ENCODE results near the gene HPS1. TPM values are rescaled to one million over a fixed set of nuclear protein-coding genes. Genes with fewer than 3 reads are reported as not detected.

Gene HPS1
- total RNA-seq, 1 donor from 2014 or later, result 64.0 TPM

GRCh38 chr10:98456686-98457482 is 10.1 kb upstream of the HPS1 start:
- Histone ChIP-seq H3K27me3 (ENCODE audit: control insufficient read depth, insufficient read depth, low read length) (no peaks in the 10 kb centered on the region), H3K4me3 (ENCODE audit: low read depth, low read length) (no peak overlapping the region), H3K36me3 (ENCODE audit: control insufficient read depth, insufficient read depth, low read length) (no peaks in the 10 kb centered on the region)
- DNase-seq (ENCODE audit: low read depth), result no peak
- TF ChIP-seq CTCF (IDR thresholded peaks at IDR 0.05; ENCODE audit: insufficient read depth, low read length, poor library complexity, severe bottlenecking), result no peak

GRCh38 chr10:98456043-98456570 is 9.4 kb upstream of the HPS1 start:
- TF ChIP-seq CTCF (IDR thresholded peaks at IDR 0.05; ENCODE audit: insufficient read depth, low read length, poor library complexity, severe bottlenecking), result no peak
- Histone ChIP-seq H3K4me3 (ENCODE audit: low read depth, low read length) (no peak overlapping the region), H3K27me3 (ENCODE audit: control insufficient read depth, insufficient read depth, low read length) (no peaks in the 10 kb centered on the region), H3K36me3 (ENCODE audit: control insufficient read depth, insufficient read depth, low read length) (no peaks in the 10 kb centered on the region)
- DNase-seq (ENCODE audit: low read depth), result no peak

- H3K4me3 ChIP-seq (ENCODE audit: low read depth, low read length), result no peak overlapping the region
- no peaks in the 10 kb centered on the region for H3K27me3 ChIP-seq (ENCODE audit: control insufficient read depth, insufficient read depth, low read length)
- no peak for DNase-seq (ENCODE audit: low read depth)
- H3K36me3 ChIP-seq (ENCODE audit: control insufficient read depth, insufficient read depth, low read length), result no peaks in the 10 kb centered on the region
- no peak for TF ChIP-seq CTCF (IDR thresholded peaks at IDR 0.05; ENCODE audit: insufficient read depth, low read length, poor library complexity, severe bottlenecking)
Observed at GRCh38 chr10:98453729-98454128, 7.0 kb upstream of the HPS1 start.

GRCh38 chr10:98450618-98451017 is 3.9 kb upstream of the HPS1 start:
- Histone ChIP-seq H3K4me3 (ENCODE audit: low read depth, low read length) (no peak overlapping the region), H3K36me3 (ENCODE audit: control insufficient read depth, insufficient read depth, low read length) (no peaks in the 10 kb centered on the region), H3K27me3 (ENCODE audit: control insufficient read depth, insufficient read depth, low read length) (no peaks in the 10 kb centered on the region)
- TF ChIP-seq CTCF (IDR thresholded peaks at IDR 0.05; ENCODE audit: insufficient read depth, low read length, poor library complexity, severe bottlenecking), result no peak
- no peak for DNase-seq (ENCODE audit: low read depth)

- Histone ChIP-seq H3K36me3 (ENCODE audit: control insufficient read depth, insufficient read depth, low read length) (no peaks in the 10 kb centered on the region), H3K27me3 (ENCODE audit: control insufficient read depth, insufficient read depth, low read length) (no peaks in the 10 kb centered on the region), H3K4me3 (ENCODE audit: low read depth, low read length) (no peak overlapping the region)
- TF ChIP-seq CTCF (IDR thresholded peaks at IDR 0.05; ENCODE audit: insufficient read depth, low read length, poor library complexity, severe bottlenecking), result no peak
- no peak for DNase-seq (ENCODE audit: low read depth)
Observed at GRCh38 chr10:98449287-98449686, 2.6 kb upstream of the HPS1 start.
